Measurements from ENCODE around the gene TNS4.

GRCh38 chr17:40526668-40527067, 25.2 kb upstream of the TNS4 start:
- TF ChIP-seq ZBTB49 (CRISPR knock-in tag; IDR thresholded peaks at IDR 0.05; ENCODE audit: borderline replicate concordance): no peak
- TF ChIP-seq, protein P1, sequence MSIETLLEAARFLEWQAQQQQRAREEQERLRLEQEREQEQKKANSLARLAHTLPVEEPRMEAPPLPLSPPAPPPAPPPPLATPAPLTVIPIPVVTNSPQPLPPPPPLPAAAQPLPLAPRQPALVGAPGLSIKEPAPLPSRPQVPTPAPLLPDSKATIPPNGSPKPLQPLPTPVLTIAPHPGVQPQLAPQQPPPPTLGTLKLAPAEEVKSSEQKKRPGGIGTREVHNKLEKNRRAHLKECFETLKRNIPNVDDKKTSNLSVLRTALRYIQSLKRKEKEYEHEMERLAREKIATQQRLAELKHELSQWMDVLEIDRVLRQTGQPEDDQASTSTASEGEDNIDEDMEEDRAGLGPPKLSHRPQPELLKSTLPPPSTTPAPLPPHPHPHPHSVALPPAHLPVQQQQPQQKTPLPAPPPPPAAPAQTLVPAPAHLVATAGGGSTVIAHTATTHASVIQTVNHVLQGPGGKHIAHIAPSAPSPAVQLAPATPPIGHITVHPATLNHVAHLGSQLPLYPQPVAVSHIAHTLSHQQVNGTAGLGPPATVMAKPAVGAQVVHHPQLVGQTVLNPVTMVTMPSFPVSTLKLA (conservative IDR thresholded peaks at IDR 0.05): no peak
- TF ChIP-seq POLR2A (conservative IDR thresholded peaks at IDR 0.05): no peak

Data from K562 (cell line).